ENCODE data around the gene KRTAP10-7.

DNA sequence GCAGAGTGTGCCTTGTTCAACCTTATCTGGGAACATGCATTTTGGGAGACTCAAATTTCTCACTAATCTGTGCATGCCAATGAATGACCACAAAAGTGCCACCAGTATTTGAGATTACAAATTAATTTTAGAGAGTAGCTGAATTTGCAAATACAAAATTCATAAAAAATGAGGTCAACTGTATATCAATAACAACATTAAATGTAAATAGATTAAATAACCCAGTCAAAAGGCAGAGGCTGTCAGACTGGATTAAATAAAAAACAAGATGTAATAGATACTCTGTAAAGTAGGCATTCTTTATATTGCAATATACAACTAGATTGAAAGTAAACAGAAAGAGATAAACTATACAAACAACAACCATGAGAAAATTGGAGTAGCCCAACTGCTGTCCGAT, 36.3 kb upstream of the KRTAP10-7 start:
- TF ChIP-seq EZH2phosphoT487 (IDR thresholded peaks at IDR 0.05; ENCODE audit: unreplicated experiment) (no peak), REST (IDR thresholded peaks at IDR 0.05; ENCODE audit: unreplicated experiment) (no peak), ZNF331 (CRISPR knock-in tag; IDR thresholded peaks at IDR 0.05; ENCODE audit: low read depth) (no peak), POLR2AphosphoS5 (IDR thresholded peaks at IDR 0.05; ENCODE audit: low read depth) (no peak)
- TF ChIP-seq, protein P1, sequence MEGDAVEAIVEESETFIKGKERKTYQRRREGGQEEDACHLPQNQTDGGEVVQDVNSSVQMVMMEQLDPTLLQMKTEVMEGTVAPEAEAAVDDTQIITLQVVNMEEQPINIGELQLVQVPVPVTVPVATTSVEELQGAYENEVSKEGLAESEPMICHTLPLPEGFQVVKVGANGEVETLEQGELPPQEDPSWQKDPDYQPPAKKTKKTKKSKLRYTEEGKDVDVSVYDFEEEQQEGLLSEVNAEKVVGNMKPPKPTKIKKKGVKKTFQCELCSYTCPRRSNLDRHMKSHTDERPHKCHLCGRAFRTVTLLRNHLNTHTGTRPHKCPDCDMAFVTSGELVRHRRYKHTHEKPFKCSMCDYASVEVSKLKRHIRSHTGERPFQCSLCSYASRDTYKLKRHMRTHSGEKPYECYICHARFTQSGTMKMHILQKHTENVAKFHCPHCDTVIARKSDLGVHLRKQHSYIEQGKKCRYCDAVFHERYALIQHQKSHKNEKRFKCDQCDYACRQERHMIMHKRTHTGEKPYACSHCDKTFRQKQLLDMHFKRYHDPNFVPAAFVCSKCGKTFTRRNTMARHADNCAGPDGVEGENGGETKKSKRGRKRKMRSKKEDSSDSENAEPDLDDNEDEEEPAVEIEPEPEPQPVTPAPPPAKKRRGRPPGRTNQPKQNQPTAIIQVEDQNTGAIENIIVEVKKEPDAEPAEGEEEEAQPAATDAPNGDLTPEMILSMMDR (conservative IDR thresholded peaks at IDR 0.05; ENCODE audit: low read depth in 2 of 2), result no peak
